DND-41 (cell line): ENCODE results near the gene MT4.

Source experiments
- CTCF ChIP-seq: IDR thresholded peaks from 2 replicates; pipeline ENCODE4 v1.5.1; 2012; ENCODE audit warnings: borderline replicate concordance, low read length, moderate library complexity, mild to moderate bottlenecking; ENCODE audit not compliant: poor library complexity, severe bottlenecking; ENCODE audit errors: extremely low read depth
- EZH2 ChIP-seq: IDR thresholded peaks from 3 replicates; pipeline ENCODE4 v1.6.1; 2012; ENCODE audit warnings: borderline replicate concordance, low read depth, mild to moderate bottlenecking, moderate library complexity, low read length, inconsistent platforms; ENCODE audit not compliant: severe bottlenecking

GRCh38 chr16:56607109-56607618 is 42.3 kb downstream of the MT4 start:
- TF ChIP-seq CTCF (no peak), EZH2 (no peak)
